Stimulated activated CD4-positive, alpha-beta T cell treated with anti-CD3 and anti-CD28 coated beads, Interleukin-12 subunit alpha, Interleukin-12 subunit beta, amount 100 ng/mL, for 4 hours (primary cell): ENCODE data around the gene CELSR1.

ENCODE experiments used
- DNase-seq: peaks from one replicate; pipeline ENCODE4 v3.0.0-alpha.2; 2020

CELSR1 gene, protein sequence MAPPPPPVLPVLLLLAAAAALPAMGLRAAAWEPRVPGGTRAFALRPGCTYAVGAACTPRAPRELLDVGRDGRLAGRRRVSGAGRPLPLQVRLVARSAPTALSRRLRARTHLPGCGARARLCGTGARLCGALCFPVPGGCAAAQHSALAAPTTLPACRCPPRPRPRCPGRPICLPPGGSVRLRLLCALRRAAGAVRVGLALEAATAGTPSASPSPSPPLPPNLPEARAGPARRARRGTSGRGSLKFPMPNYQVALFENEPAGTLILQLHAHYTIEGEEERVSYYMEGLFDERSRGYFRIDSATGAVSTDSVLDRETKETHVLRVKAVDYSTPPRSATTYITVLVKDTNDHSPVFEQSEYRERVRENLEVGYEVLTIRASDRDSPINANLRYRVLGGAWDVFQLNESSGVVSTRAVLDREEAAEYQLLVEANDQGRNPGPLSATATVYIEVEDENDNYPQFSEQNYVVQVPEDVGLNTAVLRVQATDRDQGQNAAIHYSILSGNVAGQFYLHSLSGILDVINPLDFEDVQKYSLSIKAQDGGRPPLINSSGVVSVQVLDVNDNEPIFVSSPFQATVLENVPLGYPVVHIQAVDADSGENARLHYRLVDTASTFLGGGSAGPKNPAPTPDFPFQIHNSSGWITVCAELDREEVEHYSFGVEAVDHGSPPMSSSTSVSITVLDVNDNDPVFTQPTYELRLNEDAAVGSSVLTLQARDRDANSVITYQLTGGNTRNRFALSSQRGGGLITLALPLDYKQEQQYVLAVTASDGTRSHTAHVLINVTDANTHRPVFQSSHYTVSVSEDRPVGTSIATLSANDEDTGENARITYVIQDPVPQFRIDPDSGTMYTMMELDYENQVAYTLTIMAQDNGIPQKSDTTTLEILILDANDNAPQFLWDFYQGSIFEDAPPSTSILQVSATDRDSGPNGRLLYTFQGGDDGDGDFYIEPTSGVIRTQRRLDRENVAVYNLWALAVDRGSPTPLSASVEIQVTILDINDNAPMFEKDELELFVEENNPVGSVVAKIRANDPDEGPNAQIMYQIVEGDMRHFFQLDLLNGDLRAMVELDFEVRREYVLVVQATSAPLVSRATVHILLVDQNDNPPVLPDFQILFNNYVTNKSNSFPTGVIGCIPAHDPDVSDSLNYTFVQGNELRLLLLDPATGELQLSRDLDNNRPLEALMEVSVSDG (N-terminal part only)

GRCh38 chr22:46537225-46537945, at the start of gene CELSR1:
Gene CELSR1, minus strand, starts transcription at chr22:46537620. Its CDS starts 450 bp downstream, at chr22:46537170.
- peak; percentile 24 for DNase-seq

GRCh38 chr22:46587061-46587460, 49.6 kb upstream of the CELSR1 start:
- no peak for DNase-seq

DNA sequence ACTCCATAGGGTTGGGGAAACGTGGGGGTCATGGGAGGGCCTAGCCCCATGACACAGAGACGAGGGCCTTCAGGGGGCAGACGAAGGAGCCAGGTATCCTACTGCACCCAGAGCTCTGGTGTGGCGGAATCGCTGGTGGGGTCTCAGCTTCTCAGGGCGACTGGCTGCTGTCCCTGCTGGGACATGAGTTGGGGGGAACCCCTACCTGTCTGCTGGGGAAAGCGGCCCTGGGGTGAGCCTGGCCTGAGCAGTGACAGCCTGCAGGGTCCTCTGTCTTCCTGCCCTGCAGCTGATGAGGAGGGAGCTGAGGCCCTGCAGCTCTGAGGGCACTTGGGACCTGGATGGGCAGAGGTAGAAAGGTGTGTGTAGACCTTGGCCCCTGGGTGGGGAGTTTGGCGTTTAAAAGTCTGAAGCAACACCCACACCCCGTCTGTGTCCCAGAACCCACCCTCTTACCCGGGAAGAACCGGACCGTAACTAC, 49.2 kb upstream of the CELSR1 start:
- DNase-seq = no peak

GRCh38 chr22:46586123-46586519, 48.7 kb upstream of the CELSR1 start:
- DNase-seq = no peak

DNA sequence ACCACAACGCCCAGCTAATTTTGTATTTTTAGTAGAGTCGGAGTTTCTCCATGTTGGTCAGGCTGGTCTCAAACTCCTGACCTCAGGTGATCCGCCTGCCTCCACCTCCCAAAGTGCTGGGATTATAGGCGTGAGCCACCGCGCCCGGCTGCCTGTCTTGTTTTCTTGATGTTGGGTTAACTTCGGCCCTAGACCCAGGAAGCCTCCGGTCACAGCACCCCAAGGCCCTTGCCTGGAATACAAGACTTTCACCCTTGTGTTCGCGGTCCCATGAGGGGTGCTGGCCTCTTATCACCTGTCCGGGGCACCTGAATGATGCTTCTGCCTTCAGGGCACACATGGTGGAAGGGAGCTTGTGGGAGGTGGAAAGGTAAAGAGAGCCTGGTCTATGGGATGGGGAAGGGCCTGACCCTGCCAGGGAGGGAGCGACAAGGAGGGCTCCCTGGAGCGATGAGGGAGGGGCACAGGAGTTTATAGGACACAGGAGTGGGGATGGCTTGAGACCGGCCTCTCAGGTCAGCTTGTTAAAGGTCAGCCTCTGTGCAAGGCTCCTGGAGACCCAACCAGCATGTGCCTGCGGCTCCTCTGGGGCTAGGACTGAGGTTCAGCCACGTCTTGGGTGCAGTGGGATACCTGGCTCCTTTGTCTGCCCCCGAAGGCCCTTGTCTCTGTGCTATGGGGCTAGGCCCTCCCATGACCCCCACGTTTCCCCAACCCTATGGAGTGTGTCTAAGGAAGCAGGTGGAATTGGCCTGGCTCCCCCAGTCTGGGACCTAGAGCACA, 48.1 kb upstream of the CELSR1 start:
- no peak for DNase-seq

DNA sequence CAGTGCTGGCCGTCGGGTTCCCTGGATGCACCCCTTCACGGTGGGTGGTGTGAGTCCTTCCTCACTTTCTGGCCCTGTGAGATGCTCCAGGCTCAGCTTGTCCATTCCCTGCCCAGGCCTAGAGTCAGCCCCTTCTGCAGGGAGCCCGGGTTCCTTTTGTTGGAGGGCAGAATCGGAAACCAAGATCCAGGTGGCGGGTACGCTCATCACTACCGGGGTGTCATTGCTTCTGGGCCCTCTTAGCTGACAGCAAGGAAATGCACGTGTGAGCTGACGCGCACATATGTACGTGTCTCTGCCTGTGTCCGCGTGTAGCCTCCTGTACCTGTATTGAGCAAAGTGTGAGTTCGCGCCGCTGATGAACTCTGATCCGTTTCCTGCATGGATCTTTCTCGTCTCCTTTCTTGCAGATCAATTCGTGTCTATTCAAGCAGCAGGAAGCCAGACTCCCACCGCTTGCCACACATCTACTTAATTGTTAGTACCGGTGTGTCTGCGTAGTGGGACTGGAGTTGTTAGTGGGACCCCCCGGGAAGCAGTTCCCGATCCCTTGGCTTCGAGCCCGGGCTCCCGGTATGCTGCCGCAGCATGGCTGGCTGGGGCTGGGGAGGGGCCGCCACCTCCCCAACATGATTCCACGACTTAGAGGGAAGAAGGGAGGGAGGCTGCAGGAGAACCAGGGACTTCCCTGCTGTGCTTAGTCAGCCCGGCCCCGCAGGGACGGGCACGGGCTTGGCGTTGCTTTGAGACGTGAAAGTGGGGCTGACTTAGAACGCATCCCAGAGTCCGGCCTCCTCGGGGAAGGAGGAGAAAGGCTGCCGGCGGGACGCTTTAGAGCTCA, 46.9 kb upstream of the CELSR1 start:
- no peak for DNase-seq

GRCh38 chr22:46583571-46583970, 46.2 kb upstream of the CELSR1 start:
- no peak for DNase-seq

GRCh38 chr22:46582281-46582933, 45.0 kb upstream of the CELSR1 start:
- DNase-seq = no peak

DNA sequence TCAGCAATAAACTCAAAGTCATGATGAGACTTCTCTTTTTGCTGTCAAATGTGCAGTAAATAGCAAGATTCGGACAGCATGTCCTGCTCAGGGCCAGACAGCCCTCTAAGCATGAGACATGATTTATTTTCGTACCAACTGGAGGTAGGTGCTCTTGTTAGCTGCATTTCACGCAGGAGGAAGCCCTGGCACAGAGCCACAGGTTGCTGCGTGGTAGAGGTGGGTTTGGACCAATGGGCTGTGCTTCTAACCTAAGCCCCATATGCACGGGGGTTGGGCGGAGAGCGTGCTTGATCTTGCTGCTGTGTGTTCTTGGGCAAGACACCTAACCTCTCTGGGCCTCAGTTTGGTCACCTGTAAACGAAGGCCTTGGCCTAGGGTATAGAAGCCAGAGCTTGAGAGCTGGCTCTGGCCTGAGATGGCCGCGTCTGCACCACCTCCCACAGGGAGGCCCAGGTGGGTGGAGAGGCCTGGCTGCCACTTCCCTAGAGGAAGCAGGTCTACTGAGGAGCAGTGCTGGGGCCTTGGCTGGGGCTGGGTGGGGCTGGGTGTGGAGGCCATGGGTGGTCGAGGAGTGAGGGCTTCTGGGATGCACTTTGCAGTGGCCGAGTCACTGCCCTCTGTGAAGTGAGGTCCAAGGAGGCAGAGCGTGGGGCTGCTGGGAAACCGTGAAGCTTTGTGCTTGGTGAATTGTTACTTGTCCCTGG, 44.3 kb upstream of the CELSR1 start:
- DNase-seq = no peak

GRCh38 chr22:46580940-46581537, 43.6 kb upstream of the CELSR1 start:
- DNase-seq = no peak

- no peak for DNase-seq
These were observed 42.5 kb upstream of the CELSR1 start for GRCh38 chr22:46579751-46580449.

DNA sequence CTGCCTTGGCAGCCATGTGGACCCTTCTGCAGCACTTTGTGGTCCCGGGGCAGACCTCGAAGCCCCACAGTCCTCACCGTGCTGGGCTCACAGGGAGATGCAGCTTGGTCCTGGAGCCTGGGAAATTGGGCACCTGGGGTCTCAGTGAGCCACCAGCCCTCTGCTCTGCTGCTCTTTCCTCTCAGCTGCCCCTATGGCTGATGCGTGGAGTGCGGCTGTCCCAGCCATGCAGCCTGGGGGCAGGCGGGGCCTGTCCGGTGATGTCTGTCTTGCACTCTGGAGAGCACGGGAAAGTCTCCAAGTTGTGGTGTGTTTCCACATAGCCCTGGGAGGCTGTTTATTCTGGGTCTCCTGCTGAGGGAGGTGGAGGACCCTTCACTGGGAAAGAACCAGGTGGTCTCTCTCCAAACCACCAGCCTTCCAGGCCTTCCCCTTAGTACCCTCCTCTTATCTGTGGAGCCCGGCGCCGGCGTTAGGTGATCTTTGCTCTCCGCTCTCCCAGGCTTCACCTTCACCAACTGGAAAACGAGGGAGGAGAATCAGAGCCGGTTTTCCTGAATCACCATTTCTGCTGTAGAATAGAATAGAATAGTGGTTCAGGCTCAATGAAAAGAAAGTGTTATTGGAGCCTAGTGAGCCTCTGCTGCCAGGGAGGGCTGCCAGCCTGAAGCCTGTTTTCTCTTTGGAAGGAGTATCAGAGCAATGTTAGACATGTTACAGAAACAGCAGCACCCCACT, 41.6 kb upstream of the CELSR1 start:
- no peak for DNase-seq

GRCh38 chr22:46578251-46578823, 40.9 kb upstream of the CELSR1 start:
- no peak for DNase-seq

- no peak for DNase-seq
These were observed 40.2 kb upstream of the CELSR1 start for GRCh38 chr22:46577368-46578249.

DNA sequence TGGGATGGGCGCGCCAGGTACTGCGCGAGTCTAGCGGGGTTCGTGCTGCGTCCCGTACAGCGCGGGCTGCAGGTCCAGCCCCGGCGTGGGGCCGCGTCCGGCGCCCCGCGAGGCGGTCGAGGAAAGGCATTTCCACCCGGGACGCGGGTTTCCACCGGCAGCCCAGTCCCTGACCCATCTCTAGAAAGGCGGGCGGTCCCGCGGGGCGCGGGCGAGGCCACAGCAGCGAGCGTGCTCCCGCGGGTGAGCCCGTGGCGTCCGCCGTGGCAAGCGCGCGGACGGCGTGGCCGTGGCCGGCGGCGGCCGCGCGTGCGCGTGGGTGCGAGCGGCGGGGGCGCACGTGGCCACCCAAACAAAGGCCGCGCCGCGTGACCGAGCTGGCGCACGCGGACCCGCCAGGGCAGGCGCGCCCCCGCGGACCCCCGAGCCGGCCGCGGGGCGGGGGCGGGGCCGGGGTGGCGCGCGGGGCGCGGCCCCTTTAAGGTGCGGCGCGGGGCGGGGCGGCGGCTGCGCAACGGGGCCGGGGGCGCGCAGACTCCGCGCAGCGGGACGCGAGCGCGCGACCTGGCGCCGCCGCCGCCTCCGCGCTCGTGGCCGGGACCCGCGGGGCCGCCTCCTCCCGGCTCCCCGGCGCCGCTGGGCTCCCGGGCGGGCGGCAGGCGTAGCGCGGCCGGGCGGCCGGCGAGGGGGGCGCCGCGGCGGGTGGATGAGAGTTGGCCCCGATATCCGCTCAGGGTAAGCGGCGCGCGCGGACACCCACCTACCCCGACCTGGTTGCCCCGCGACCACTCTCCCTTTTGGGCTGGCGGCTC, 39.3 kb upstream of the CELSR1 start:
- peak; percentile 69 for DNase-seq
